RWPE1 (cell line): Measurements from ENCODE around the gene SLC6A12.

Experiments
- CTCF ChIA-PET: fragments of 350-600 bp; sonication (Branson Sonifier 250); formaldehyde crosslinking; extraction: SDS; loops from one replicate; lab custom pipeline; 2021; lab: Yijun Ruan, JAX
- POLR2A ChIA-PET: fragments of 400-600 bp; formaldehyde crosslinking; extraction: SDS; loops from one replicate; lab custom pipeline; 2020; ENCODE audit warnings: antibody characterized with exemption; ENCODE audit not compliant: low non-redundant PET; lab: Yijun Ruan, JAX
- DNase-seq: peaks from one replicate; pipeline ENCODE4 v3.0.0; 2012; ENCODE audit warnings: low spot score
- H3K27ac ChIP-seq: fragments of 450-650 bp; 2 replicates; pipeline ENCODE4 v1.5.1; 2017
- TF ChIP-seq, protein P1 (sequence below): fragments of 450-650 bp; conservative IDR thresholded peaks from 2 replicates; pipeline ENCODE4 v1.5.1; 2017; ENCODE audit warnings: low read depth, mild to moderate bottlenecking

Gene SLC6A12

DNA sequence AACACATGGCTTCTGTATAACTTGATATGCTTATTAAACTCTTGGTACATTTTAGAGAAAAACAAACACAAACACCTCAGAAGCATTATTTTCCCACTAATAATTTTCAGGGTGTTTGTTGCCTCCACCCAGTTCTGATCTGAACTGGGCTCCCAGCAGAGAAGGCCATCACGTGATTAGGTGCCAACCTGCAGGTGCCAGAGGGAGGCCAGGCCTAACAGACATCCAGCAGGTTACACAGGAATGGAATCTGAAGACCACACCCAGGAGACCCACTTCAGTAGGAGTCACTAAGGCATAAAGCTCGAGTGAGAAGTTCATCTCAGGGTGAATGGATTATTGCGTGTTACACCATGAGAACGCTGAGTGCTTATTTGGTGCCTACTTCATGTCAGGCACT lies 8.9 kb downstream of the SLC6A12 start:
- H3K27ac ChIP-seq: no peak overlapping the region
- POLR2A ChIA-PET: no interaction called here
- CTCF ChIA-PET: no interaction called here
- DNase-seq: no peak
- TF ChIP-seq, protein P1, sequence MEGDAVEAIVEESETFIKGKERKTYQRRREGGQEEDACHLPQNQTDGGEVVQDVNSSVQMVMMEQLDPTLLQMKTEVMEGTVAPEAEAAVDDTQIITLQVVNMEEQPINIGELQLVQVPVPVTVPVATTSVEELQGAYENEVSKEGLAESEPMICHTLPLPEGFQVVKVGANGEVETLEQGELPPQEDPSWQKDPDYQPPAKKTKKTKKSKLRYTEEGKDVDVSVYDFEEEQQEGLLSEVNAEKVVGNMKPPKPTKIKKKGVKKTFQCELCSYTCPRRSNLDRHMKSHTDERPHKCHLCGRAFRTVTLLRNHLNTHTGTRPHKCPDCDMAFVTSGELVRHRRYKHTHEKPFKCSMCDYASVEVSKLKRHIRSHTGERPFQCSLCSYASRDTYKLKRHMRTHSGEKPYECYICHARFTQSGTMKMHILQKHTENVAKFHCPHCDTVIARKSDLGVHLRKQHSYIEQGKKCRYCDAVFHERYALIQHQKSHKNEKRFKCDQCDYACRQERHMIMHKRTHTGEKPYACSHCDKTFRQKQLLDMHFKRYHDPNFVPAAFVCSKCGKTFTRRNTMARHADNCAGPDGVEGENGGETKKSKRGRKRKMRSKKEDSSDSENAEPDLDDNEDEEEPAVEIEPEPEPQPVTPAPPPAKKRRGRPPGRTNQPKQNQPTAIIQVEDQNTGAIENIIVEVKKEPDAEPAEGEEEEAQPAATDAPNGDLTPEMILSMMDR: no peak

DNA sequence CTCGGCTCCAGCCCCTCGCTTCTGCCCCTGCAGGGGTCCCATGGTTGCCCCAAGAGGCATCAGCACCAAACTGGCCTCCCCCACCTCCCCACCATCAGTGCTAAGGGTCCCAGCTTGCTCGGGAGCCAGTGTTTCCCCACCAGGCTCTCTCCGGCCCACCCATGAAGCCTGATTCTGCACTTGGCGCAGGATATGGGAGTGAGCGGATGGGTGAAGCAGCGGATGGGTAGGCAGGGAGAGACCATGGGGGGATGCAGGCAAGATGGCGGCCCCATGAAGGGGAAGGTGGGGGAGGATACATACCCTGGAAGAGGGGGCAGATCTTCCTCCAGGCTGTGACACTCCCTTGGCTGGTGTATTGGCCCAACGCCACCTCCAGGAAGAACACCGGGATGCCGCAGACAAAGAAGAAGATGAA lies 9.7 kb downstream of the SLC6A12 start:
- TF ChIP-seq, protein P1: no peak
- POLR2A ChIA-PET: no interaction called here
- CTCF ChIA-PET: no interaction called here
- H3K27ac ChIP-seq: no peak overlapping the region
- no peak for DNase-seq

DNA sequence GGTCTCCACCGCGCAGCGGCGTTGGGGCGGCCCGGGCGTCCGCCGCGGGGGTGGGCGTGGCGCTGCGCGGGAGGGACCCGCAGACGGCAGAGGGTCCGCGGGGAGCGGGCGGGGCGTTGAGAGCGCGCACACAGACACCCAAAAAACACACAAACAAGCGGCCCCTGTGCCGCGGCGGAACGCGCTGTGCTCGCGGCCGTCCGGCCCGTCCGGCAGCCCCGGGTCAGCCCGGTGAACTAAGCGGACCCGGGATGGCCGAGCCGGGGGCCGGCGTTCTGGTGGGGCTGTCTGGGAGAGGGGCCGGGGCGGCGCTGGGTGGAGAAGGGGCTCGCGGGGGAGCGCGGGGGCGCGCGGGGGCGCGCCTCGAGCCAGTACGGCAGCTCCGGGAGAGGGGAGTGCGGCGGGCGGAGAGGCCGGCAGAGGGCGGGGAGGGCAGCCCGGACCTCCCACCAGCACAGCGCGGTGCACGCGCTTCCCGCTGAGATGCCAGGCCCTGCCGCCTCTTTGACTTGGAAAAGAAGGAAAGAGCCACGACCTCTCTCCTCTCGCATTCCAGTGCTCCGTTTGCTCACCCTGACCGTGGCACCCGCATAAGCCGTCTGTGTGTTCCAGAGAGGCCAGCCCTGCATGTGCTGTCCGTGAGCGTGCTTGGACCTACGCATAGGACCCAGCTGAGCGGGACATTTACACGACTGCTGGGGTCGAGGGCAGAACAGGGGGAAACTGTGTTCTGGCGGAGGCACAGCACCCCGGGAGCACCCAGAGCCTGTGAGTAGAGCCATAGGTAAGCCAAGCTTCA lies 10.3 kb downstream of the SLC6A12 start:
- no peak for DNase-seq
- POLR2A ChIA-PET: no interaction called here
- TF ChIP-seq, protein P1: no peak
- no peak overlapping the region for H3K27ac ChIP-seq
- CTCF ChIA-PET: interaction anchor here (0.7 kb wide), 1 partner anchor 14 kb away, joined by 3 read pairs; no protein-coding TSS in a partner anchor

DNA sequence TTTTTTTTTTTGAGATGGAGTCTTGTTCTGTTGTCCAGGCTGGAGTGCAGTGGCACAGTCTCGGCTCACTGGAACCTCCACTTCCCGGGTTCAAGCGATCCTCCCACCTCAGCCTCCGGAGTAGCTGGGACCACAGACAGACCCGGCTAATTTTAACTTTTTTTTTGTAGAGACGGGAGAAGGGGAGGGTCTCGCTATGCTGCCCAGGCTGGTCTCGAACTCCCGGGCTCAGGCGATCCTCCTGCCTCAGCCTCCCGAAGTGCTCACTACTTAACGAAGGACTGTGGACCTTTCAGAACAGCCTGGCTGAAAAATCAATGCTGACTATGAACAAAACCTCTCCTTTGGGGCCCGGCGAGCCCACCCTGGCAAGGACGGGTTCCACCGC lies 10.9 kb downstream of the SLC6A12 start:
- TF ChIP-seq, protein P1: no peak
- POLR2A ChIA-PET: no interaction called here
- H3K27ac ChIP-seq: no peak overlapping the region
- DNase-seq: no peak
- CTCF ChIA-PET: interaction anchor here (0.7 kb wide), 1 partner anchor 13 kb away, joined by 3 read pairs; no protein-coding TSS in a partner anchor

DNA sequence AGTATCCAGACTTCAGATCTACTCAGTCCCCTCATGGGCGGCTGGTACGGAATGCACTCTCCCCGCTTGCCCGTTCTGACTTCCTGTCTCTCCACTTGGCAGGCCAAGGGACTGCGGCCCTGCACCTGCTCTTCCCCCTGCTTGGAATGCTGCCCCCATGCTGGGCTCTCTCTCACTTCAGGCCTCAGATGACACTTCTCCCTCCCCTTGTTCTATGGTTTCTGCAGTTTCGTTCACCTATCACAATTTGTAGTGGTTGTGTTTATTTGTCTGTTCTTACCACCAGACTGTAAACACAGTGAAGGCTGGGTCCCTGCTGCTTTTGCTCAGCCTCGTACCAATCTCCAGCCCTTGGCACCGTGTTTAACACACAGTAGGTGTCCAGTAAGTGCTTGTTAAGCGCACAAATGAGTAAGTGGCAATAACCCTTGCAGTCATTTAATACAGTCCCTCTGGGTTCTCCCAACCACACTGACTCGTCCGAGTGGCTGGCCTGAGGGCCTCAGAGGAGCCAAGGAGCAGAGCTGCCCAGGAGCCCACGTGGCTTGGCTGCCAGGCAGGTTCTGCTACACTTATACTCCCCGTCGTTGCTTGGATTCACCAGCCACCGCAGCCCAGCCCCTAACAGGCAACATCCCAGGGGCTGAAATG lies 11.8 kb downstream of the SLC6A12 start:
- no peak overlapping the region for H3K27ac ChIP-seq
- ChIA-PET CTCF (no interaction called here), POLR2A (no interaction called here)
- TF ChIP-seq, protein P1: no peak
- no peak for DNase-seq

DNA sequence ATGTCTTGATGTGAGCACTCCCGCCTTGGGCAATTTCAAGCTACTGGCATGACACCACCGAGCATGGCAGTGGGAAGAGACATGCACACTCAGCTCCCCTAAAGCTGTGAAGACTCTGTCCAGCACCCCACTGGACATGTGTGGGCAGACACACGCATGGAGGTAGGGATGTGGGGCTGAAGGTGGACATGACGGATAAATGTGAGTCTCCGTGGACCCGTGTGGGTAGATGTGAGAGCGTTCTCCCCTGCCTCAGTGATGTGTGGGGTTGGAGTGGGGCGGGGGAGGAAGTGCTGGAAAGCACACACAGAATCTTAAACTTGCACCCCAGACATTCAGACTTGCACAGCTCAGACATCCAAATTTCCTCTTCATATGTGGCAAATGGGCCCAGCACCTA lies 12.6 kb downstream of the SLC6A12 start:
- POLR2A ChIA-PET: no interaction called here
- no peak overlapping the region for H3K27ac ChIP-seq
- CTCF ChIA-PET: no interaction called here

More for the DNA sequence above, 12.6 kb downstream of the SLC6A12 start:
- DNase-seq: no peak
- TF ChIP-seq, protein P1: no peak
